ENCODE data around the gene TAS1R1. TPM values are rescaled to one million over a fixed set of nuclear protein-coding genes. Genes with fewer than 3 reads are reported as not detected.

TAS1R1 gene
- total RNA-seq, 2 donors from 2014 or later: not detected

DNA sequence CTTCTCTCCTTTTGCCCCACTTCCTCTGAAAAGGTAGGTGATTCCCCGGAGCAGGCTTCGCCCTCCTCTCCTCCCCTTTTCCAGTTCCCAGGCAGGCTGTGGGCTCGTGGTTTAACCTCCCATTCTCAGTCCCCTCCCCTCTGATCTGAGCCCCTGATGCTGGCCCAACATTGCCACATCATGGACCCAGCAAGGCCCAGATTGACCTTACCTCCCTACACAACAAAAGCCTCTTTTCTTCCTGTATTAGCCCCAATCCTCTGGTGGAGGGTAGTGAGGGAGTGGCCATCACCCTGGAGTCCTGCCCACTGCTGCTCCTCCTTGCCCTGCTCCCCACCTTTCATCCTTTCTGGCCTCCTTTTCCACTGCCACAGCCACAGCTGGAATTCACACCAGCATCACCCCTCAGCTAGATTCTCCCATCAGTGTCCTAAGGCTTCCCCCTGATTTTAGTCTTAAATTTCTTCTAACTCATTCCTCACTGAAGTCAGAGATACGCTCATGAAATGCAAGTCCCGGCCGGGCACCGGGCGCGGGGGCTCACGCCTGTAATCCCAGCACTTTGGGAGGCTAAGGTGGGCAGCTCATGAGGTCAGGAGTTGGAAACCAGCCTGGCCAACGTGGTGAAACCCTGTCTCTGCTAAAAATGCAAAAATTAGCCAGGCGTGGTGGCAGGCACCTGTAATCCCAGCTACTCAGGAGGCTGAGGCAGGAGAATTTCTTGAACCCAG is 17.7 kb downstream of the TAS1R1 start:
- Mint-ChIP-seq H3K36me3 (ENCODE audit: low read depth) (no peaks in the 10 kb centered on the region), H3K9me3 (no peaks in the 10 kb centered on the region), H3K27me3 (peaks cover 3% of the 10 kb centered on the region), H3K27ac (peak overlapping the region; percentile 61), H3K4me3 (no peak overlapping the region), H3K4me1 (no peaks in the 10 kb centered on the region)
- no peak for ATAC-seq (replicated peaks)

DNA sequence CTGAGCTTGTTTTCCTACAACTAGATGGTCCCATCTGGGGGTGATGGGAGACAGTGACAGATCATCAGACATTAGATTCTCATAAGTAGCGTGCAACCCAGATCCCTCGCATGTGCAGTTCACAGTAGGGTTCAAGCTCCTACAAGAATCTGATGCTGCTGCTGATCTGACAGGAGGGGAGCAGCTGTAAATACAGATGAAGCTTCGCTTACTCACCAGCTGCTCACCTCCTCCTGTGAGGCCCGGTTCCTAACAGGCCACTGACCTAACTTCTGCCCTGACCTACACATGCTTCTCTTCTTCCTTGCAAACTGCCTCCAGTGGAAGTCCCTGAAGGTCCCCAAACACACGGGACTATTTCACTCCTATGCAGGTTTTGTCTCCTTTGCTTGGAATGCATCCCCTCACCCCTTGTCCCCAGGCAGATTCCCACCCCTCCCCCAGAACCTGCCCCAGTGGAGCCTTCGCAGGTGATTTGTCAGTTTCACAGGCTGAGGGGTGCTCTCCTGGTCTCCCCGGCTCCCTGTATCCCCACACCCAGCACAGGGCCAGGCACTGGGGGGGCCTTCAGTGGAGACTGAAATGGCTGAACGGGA is 19.0 kb downstream of the TAS1R1 start:
- H3K27ac Mint-ChIP-seq: no peak overlapping the region
- H3K27me3 Mint-ChIP-seq: peaks cover 3% of the 10 kb centered on the region
- H3K4me3 Mint-ChIP-seq: no peak overlapping the region
- ATAC-seq (replicated peaks): no peak
- H3K36me3 Mint-ChIP-seq (ENCODE audit: low read depth): no peaks in the 10 kb centered on the region
- H3K9me3 Mint-ChIP-seq: no peaks in the 10 kb centered on the region
- no peaks in the 10 kb centered on the region for H3K4me1 Mint-ChIP-seq

DNA sequence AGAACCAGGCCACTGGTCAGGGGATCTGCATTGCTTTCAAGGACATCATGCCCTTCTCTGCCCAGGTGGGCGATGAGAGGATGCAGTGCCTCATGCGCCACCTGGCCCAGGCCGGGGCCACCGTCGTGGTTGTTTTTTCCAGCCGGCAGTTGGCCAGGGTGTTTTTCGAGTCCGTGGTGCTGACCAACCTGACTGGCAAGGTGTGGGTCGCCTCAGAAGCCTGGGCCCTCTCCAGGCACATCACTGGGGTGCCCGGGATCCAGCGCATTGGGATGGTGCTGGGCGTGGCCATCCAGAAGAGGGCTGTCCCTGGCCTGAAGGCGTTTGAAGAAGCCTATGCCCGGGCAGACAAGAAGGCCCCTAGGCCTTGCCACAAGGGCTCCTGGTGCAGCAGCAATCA is 19.7 kb downstream of the TAS1R1 start:
- H3K27ac Mint-ChIP-seq: no peak overlapping the region
- no peaks in the 10 kb centered on the region for H3K4me1 Mint-ChIP-seq
- peaks cover 3% of the 10 kb centered on the region for H3K27me3 Mint-ChIP-seq
- no peak for ATAC-seq (replicated peaks)
- no peaks in the 10 kb centered on the region for H3K36me3 Mint-ChIP-seq (ENCODE audit: low read depth)
- H3K9me3 Mint-ChIP-seq: no peaks in the 10 kb centered on the region
- H3K4me3 Mint-ChIP-seq: no peak overlapping the region

DNA sequence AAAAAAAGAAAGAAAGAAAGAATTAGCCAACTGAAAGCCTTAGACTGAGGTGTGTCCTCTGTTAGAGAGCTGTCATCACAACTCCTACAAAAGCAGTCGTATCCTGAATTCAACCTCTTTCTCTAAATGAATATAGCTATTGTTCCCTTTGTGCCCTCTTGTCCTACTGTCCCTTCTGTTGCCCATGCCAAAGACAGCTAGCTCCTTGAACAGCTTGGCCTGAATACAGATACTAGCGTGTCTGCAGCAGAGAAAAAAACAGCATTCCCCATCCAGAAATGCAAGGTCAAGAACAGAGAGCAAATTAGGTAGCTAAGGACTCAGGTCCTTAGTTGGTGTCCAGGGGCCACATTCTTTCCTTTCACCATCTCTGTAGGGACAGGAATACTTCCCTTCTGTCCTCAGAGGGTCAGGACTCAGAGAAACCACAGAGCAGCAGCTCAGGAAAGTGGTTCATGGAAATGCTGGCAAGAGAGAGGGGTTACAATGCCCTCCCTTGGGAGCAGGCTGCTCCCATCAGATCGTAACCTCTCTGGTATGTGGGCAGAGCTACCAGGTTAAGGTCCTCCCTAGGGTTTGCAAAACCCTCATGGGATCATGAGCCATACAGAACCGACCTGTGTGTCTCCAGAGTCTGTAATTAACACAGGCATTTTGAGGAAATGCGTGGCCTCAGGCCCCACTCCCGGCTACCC is 22.9 kb downstream of the TAS1R1 start:
- no peak for ATAC-seq (replicated peaks)
- Mint-ChIP-seq H3K27me3 (no peaks in the 10 kb centered on the region), H3K4me3 (no peak overlapping the region), H3K4me1 (peaks cover 8% of the 10 kb centered on the region), H3K9me3 (no peaks in the 10 kb centered on the region), H3K27ac (no peak overlapping the region), H3K36me3 (ENCODE audit: low read depth) (no peaks in the 10 kb centered on the region)

DNA sequence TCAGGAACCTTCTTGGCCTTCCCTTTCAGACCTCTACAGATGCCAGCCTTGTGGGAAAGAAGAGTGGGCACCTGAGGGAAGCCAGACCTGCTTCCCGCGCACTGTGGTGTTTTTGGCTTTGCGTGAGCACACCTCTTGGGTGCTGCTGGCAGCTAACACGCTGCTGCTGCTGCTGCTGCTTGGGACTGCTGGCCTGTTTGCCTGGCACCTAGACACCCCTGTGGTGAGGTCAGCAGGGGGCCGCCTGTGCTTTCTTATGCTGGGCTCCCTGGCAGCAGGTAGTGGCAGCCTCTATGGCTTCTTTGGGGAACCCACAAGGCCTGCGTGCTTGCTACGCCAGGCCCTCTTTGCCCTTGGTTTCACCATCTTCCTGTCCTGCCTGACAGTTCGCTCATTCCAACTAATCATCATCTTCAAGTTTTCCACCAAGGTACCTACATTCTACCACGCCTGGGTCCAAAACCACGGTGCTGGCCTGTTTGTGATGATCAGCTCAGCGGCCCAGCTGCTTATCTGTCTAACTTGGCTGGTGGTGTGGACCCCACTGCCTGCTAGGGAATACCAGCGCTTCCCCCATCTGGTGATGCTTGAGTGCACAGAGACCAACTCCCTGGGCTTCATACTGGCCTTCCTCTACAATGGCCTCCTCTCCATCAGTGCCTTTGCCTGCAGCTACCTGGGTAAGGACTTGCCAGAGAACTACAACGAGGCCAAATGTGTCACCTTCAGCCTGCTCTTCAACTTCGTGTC is 23.7 kb downstream of the TAS1R1 start:
- Mint-ChIP-seq H3K27ac (peak overlapping the region; percentile 95), H3K36me3 (ENCODE audit: low read depth) (no peaks in the 10 kb centered on the region), H3K27me3 (no peaks in the 10 kb centered on the region), H3K9me3 (no peaks in the 10 kb centered on the region), H3K4me3 (peak overlapping the region; percentile 91), H3K4me1 (peaks cover 8% of the 10 kb centered on the region)
- no peak for ATAC-seq (replicated peaks)

DNA sequence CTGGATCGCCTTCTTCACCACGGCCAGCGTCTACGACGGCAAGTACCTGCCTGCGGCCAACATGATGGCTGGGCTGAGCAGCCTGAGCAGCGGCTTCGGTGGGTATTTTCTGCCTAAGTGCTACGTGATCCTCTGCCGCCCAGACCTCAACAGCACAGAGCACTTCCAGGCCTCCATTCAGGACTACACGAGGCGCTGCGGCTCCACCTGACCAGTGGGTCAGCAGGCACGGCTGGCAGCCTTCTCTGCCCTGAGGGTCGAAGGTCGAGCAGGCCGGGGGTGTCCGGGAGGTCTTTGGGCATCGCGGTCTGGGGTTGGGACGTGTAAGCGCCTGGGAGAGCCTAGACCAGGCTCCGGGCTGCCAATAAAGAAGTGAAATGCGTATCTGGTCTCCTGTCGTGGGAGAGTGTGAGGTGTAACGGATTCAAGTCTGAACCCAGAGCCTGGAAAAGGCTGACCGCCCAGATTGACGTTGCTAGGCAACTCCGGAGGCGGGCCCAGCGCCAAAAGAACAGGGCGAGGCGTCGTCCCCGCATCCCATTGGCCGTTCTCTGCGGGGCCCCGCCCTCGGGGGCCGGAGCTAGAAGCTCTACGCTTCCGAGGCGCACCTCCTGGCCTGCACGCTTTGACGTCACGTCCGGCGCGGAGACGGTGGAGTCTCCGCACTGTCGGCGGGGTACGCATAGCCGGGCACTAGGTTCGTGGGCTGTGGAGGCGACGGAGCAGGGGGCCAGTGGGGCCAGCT is 24.4 kb downstream of the TAS1R1 start, which contains the start of gene ZBTB48:
Gene ZBTB48 (plus strand): TSS at position 621 of the 745 bp plus-strand sequence. CDS start 616 bp downstream, outside the sequence.
- Mint-ChIP-seq H3K4me3 (peak within 1 kb of the TSS; percentile 91), H3K36me3 (ENCODE audit: low read depth) (no peaks in the 10 kb centered on the region), H3K27ac (peak within 1 kb of the TSS; percentile 95), H3K27me3 (no peaks in the 10 kb centered on the region), H3K9me3 (no peaks in the 10 kb centered on the region), H3K4me1 (peaks cover 10% of the 10 kb centered on the region)
- peak; percentile 99 for ATAC-seq (replicated peaks)

DNA sequence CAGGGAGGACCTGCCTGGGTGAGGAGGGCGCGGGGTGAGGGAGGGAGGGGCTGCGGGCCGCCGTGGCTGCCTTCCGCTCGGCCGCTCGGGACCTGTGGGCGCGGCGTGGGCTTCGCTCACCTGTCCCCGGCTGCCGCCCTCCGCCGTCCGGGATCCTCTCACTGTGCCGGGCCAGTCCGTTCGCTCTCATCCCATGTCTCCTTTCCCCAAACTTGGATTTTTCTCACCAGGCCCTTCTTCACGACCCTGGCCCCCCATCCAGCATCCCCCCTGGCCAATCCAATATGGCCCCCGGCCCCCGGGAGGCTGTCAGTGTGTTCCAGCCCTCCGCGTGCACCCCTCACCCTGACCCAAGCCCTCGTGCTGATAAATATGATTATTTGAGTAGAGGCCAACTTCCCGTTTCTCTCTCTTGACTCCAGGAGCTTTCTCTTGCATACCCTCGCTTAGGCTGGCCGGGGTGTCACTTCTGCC is 25.0 kb downstream of the TAS1R1 start:
- Mint-ChIP-seq H3K27me3 (no peaks in the 10 kb centered on the region), H3K4me3 (peak overlapping the region; percentile 91), H3K36me3 (ENCODE audit: low read depth) (no peaks in the 10 kb centered on the region), H3K4me1 (peaks cover 14% of the 10 kb centered on the region), H3K27ac (peak overlapping the region; percentile 95), H3K9me3 (no peaks in the 10 kb centered on the region)
- ATAC-seq (replicated peaks): no peak

DNA sequence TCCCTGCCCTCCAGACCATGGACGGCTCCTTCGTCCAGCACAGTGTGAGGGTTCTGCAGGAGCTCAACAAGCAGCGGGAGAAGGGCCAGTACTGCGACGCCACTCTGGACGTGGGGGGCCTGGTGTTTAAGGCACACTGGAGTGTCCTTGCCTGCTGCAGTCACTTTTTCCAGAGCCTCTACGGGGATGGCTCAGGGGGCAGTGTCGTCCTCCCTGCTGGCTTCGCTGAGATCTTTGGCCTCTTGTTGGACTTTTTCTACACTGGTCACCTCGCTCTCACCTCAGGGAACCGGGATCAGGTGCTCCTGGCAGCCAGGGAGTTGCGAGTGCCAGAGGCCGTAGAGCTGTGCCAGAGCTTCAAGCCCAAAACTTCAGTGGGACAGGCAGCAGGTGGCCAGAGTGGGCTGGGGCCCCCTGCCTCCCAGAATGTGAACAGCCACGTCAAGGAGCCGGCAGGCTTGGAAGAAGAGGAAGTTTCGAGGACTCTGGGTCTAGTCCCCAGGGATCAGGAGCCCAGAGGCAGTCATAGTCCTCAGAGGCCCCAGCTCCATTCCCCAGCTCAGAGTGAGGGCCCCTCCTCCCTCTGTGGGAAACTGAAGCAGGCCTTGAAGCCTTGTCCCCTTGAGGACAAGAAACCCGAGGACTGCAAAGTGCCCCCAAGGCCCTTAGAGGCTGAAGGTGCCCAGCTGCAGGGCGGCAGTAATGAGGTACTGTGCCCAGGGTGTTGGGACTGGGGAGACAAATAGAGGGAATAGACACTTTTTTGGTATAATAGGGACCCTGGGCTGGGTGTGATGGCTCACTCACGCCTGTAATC is 25.7 kb downstream of the TAS1R1 start:
- H3K9me3 Mint-ChIP-seq: no peaks in the 10 kb centered on the region
- H3K4me3 Mint-ChIP-seq: peak overlapping the region; percentile 91
- H3K36me3 Mint-ChIP-seq (ENCODE audit: low read depth): no peaks in the 10 kb centered on the region
- H3K27me3 Mint-ChIP-seq: no peaks in the 10 kb centered on the region
- ATAC-seq (replicated peaks): no peak
- peak overlapping the region; percentile 95 for H3K27ac Mint-ChIP-seq
- peaks cover 14% of the 10 kb centered on the region for H3K4me1 Mint-ChIP-seq

DNA sequence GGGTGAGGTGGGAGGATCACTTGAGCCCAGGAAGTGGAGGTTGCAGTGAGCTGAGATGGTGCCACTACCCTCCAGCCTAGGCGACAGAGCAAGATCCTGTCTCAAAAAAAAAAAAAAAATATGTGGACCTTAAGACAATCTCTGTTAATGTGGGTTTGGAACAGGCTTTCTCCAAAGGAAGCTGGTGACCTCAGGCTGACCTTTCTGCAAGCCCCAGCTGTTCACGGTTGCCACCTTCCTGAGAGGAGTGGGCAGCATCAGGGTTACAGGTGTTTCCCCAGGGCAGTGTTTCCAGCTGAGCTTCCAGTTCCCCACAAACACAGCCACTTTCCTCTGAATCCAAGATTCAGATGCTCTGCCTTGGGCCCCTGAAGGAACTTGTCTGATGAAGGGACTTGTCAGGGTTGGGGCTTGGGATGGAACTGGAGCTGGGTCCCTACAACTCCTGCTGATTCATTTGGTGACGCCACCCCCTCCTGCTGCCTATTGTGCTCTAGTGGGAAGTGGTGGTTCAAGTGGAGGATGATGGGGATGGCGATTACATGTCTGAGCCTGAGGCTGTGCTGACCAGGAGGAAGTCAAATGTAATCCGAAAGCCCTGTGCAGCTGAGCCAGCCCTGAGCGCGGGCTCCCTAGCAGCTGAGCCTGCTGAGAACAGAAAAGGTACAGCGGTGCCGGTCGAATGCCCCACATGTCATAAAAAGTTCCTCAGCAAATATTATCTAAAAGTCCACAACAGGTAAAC is 26.6 kb downstream of the TAS1R1 start:
- no peaks in the 10 kb centered on the region for H3K9me3 Mint-ChIP-seq
- no peaks in the 10 kb centered on the region for H3K36me3 Mint-ChIP-seq (ENCODE audit: low read depth)
- peaks cover 14% of the 10 kb centered on the region for H3K4me1 Mint-ChIP-seq
- peak overlapping the region; percentile 91 for H3K4me3 Mint-ChIP-seq
- H3K27me3 Mint-ChIP-seq: no peaks in the 10 kb centered on the region
- no peak for ATAC-seq (replicated peaks)
- H3K27ac Mint-ChIP-seq: peak overlapping the region; percentile 95

DNA sequence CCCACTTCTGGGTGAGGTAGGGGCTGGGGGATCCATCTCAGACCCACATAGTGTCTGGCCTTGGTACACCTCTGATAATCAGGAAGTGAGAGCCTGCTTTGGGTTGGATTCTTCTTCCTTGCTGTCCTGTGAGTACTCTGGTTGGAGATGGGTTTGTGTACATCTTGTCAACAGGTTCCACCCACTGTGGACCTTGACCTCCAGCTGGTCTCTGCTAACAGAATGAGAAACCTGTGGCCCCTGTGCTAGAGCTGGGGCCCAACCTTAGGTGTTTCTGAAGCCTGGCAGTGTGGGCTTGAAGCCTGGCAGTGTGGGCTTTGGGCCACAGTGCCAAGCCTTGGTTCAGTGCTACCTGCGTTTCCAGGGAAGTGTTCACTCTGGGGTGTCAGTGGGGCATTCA is 27.3 kb downstream of the TAS1R1 start:
- H3K27ac Mint-ChIP-seq: peak overlapping the region; percentile 95
- peak overlapping the region; percentile 91 for H3K4me3 Mint-ChIP-seq
- H3K9me3 Mint-ChIP-seq: no peaks in the 10 kb centered on the region
- no peaks in the 10 kb centered on the region for H3K36me3 Mint-ChIP-seq (ENCODE audit: low read depth)
- no peaks in the 10 kb centered on the region for H3K27me3 Mint-ChIP-seq
- no peak for ATAC-seq (replicated peaks)
- peaks cover 14% of the 10 kb centered on the region for H3K4me1 Mint-ChIP-seq

DNA sequence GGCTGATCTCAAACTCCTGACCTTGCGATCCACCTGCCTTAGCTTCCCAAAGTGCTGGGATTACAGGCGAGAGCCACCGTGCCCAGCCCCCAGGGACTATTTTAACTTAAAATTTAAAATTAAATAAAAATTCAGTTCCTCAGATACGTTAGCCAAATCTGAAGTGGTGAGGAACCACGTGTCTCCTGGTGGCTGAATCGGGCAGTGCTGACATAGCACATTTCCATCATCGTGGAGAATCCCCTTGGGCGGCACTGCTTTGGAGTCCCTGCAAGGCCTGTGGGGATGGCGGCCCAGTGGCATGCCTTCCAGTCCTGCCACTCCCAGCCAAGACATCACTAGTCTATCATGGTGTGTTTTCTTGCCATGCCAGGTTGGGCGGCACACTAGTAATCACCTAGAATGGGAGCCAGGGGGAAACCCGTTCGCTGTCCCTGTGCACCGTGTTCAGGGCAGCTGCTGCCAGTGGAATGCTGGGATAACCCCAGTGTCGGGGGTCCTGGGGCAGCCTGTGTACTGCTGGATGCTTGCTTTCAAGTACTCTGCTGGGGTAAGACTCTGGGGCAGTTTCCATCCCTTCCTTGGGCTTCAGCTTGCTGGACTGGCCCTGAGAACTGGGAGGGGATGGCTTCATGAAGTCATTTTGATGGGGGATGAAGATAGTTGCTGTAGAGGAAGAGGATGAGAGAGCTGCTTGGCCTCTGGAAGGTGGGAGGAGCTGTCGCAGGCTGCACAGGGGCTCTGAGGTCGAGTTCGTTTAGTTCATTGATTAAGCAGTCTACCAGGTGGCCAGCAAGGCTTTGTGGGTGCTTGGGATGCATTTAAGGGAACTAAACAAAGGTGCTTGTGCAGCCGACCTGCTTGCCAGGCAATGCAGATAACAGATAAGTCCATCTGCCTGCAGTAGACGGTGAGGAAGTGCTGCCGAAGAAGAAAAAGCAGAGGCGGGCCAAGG is 29.3 kb downstream of the TAS1R1 start:
- Mint-ChIP-seq H3K36me3 (ENCODE audit: low read depth) (peaks cover 10% of the 10 kb centered on the region), H3K27me3 (no peaks in the 10 kb centered on the region), H3K4me3 (no peak overlapping the region), H3K9me3 (no peaks in the 10 kb centered on the region), H3K4me1 (peaks cover 14% of the 10 kb centered on the region), H3K27ac (peak overlapping the region; percentile 58)
- ATAC-seq (replicated peaks): no peak

Data from activated T-helper 17 cell treated with anti-CD3 and anti-CD28 coated beads, Interleukin-2, amount 50 U/mL, for 72 hours (primary cell).